ENCODE measurements around the gene DCAF12.

DCAF12 gene

GRCh38 chr9:34036625-34037024 lies 89.9 kb downstream of the DCAF12 start:
- no peak for ATAC-seq
- TF ChIP-seq CREB5 (CRISPR knock-in tag; IDR thresholded peaks at IDR 0.05; ENCODE audit: low read depth) = no peak
- TF ChIP-seq ZNF70 (CRISPR knock-in tag; IDR thresholded peaks at IDR 0.05) = no peak
- TF ChIP-seq ZNF565 (CRISPR knock-in tag; conservative IDR thresholded peaks at IDR 0.05; ENCODE audit: low read depth) = no peak
- TF ChIP-seq PPARA (CRISPR knock-in tag; IDR thresholded peaks at IDR 0.05; ENCODE audit: borderline replicate concordance) = no peak
- no peak for TF ChIP-seq BACH2 (CRISPR knock-in tag; IDR thresholded peaks at IDR 0.05; ENCODE audit: borderline replicate concordance)
- TF ChIP-seq ARNTL (CRISPR knock-in tag; IDR thresholded peaks at IDR 0.05; ENCODE audit: borderline replicate concordance, low read depth) = no peak
- TF ChIP-seq ZC3H10 (CRISPR knock-in tag; IDR thresholded peaks at IDR 0.05) = no peak
- TF ChIP-seq POU6F1 (CRISPR knock-in tag; IDR thresholded peaks at IDR 0.05; ENCODE audit: borderline replicate concordance, low read depth) = no peak
- TF ChIP-seq ZFP3 (CRISPR knock-in tag; IDR thresholded peaks at IDR 0.05) = no peak
- no peak for TF ChIP-seq GLIS3 (CRISPR knock-in tag; IDR thresholded peaks at IDR 0.05)
- TF ChIP-seq ESRRG (CRISPR knock-in tag; IDR thresholded peaks at IDR 0.05) = no peak

Data from SK-N-SH treated with all-trans-retinoic acid at 6 μM for 48 hours (cell line).